Liver (tissue), 9 donors: ENCODE measurements around the gene KCNIP1. TPM values are rescaled to one million over a fixed set of nuclear protein-coding genes. Genes with fewer than 3 reads are reported as not detected.

ENCODE experiments used
- DNase-seq: peaks from one replicate; pipeline ENCODE4 v3.0.0-alpha.2; 2017; ENCODE audit warnings: low spot score
- H3K27ac ChIP-seq, 2 donors: one replicate each; pipeline ENCODE4 v1.7.0; 2013; ENCODE audit warnings: inconsistent platforms in 2 of 2, low read length in 2 of 2, control low read depth in 1 of 2, low read depth in 1 of 2, mild to moderate bottlenecking in 1 of 2
- H3K27me3 ChIP-seq, 4 donors: one replicate each; pipeline versions ENCODE4 v1.6.1 to v1.7.0; 2013; ENCODE audit warnings: low read length in 3 of 4, inconsistent platforms in 1 of 4, mild to moderate bottlenecking in 1 of 4, moderate library complexity in 1 of 4; ENCODE audit not compliant: control insufficient read depth in 4 of 4, insufficient read depth in 4 of 4
- H3K36me3 ChIP-seq, 4 donors: one replicate each; pipeline versions ENCODE4 v1.6.1 to v1.7.0; 2013; ENCODE audit warnings: low read length in 3 of 4, mild to moderate bottlenecking in 3 of 4, low read depth in 1 of 4, moderate library complexity in 1 of 4; ENCODE audit not compliant: control insufficient read depth in 4 of 4, insufficient read depth in 3 of 4
- H3K4me1 ChIP-seq, 4 donors: one replicate each; pipeline versions ENCODE4 v1.6.1 to v1.7.0; 2013; ENCODE audit warnings: low read length in 3 of 4, mild to moderate bottlenecking in 3 of 4, moderate library complexity in 1 of 4; ENCODE audit not compliant: control insufficient read depth in 4 of 4, insufficient read depth in 4 of 4
- H3K4me3 ChIP-seq, 3 donors: one replicate each; pipeline versions ENCODE4 v1.6.1 to v1.7.0; 2013; ENCODE audit warnings: low read length in 3 of 3, control low read depth in 1 of 3, low read depth in 1 of 3, mild to moderate bottlenecking in 1 of 3
- H3K9ac ChIP-seq, 2 donors: one replicate each; pipeline ENCODE4 v1.7.0; 2013; ENCODE audit warnings: low read length in 2 of 2, mild to moderate bottlenecking in 2 of 2, moderate library complexity in 2 of 2, control low read depth in 1 of 2, low read depth in 1 of 2
- H3K9me3 ChIP-seq, 4 donors: one replicate each; pipeline versions ENCODE4 v1.6.1 to v1.7.0; 2013; ENCODE audit warnings: low read length in 3 of 4; ENCODE audit not compliant: control insufficient read depth in 4 of 4
- ATF3 ChIP-seq: IDR thresholded peaks from 2 replicates; pipeline ENCODE4 v1.6.1; 2016; ENCODE audit warnings: antibody characterized with exemption
- CTCF ChIP-seq: fragments of 150-350 bp; IDR thresholded peaks from 2 replicates; pipeline ENCODE4 v1.5.1; 2017; ENCODE audit warnings: improper control_type of control experiment, low read depth, low read length; ENCODE audit not compliant: missing input control
- FOXA1 ChIP-seq: IDR thresholded peaks from 2 replicates; pipeline ENCODE4 v1.6.1; 2016; ENCODE audit warnings: antibody characterized with exemption
- FOXA2 ChIP-seq: IDR thresholded peaks from 2 replicates; pipeline ENCODE4 v1.6.1; 2016; ENCODE audit warnings: antibody characterized with exemption
- GABPA ChIP-seq, 2 donors: IDR thresholded peaks in 1 of 2; conservative IDR thresholded peaks in 1 of 2; 2 replicates each; pipeline ENCODE4 v1.6.1; 2016; ENCODE audit warnings: antibody characterized with exemption in 2 of 2, mild to moderate bottlenecking in 1 of 2, moderate library complexity in 1 of 2
- HNF4A ChIP-seq, 2 donors: conservative IDR thresholded peaks; 2 replicates each; pipeline ENCODE4 v1.6.1; 2016; ENCODE audit warnings: antibody characterized with exemption in 2 of 2, mild to moderate bottlenecking in 2 of 2
- HNF4G ChIP-seq: IDR thresholded peaks from 2 replicates; pipeline ENCODE4 v1.6.1; 2016; ENCODE audit warnings: antibody characterized with exemption
- JUND ChIP-seq, 2 donors: IDR thresholded peaks; 2 replicates each; pipeline ENCODE4 v1.6.1; 2016; ENCODE audit warnings: antibody characterized with exemption in 2 of 2
- MAX ChIP-seq: IDR thresholded peaks from 2 replicates; pipeline ENCODE4 v1.6.1; 2016; ENCODE audit warnings: antibody characterized with exemption
- NR2F2 ChIP-seq: IDR thresholded peaks from 2 replicates; pipeline ENCODE4 v1.6.1; 2016; ENCODE audit warnings: antibody characterized with exemption
- RAD21 ChIP-seq, 2 donors: IDR thresholded peaks; 2 replicates each; pipeline ENCODE4 v1.6.1; 2016; ENCODE audit warnings: antibody characterized with exemption in 2 of 2, mild to moderate bottlenecking in 2 of 2
- REST ChIP-seq: IDR thresholded peaks from 2 replicates; pipeline ENCODE4 v1.6.1; 2016; ENCODE audit warnings: antibody characterized with exemption, mild to moderate bottlenecking
- RXRA ChIP-seq, 2 donors: IDR thresholded peaks; 2 replicates each; pipeline ENCODE4 v1.6.1; 2017 to 2018; ENCODE audit warnings: antibody characterized with exemption in 2 of 2, mild to moderate bottlenecking in 1 of 2
- SP1 ChIP-seq: IDR thresholded peaks from 2 replicates; pipeline ENCODE4 v1.6.1; 2018; ENCODE audit warnings: antibody characterized with exemption, mild to moderate bottlenecking
- TAF1 ChIP-seq: conservative IDR thresholded peaks from 2 replicates; pipeline ENCODE4 v1.6.1; 2016; ENCODE audit warnings: antibody characterized with exemption, mild to moderate bottlenecking
- YY1 ChIP-seq: IDR thresholded peaks from 2 replicates; pipeline ENCODE4 v1.6.1; 2016; ENCODE audit warnings: antibody characterized with exemption, mild to moderate bottlenecking
- ZBTB33 ChIP-seq: IDR thresholded peaks from 2 replicates; pipeline ENCODE4 v1.6.1; 2016; ENCODE audit warnings: antibody characterized with exemption
- WGBS: extraction: QIAGEN DNeasy Blood & Tissue Kit; methylation state at CpG from one replicate; pipeline ENCODE4 v1.1.7; 2013; 5-methylcytosine and 5-hydroxymethylcytosine counted together
- polyA plus RNA-seq, 2 donors: library from polyadenylated mRNA; stranded (reverse) in 1 of 2; unstranded in 1 of 2; fragments of 200-250 nt in 1 of 2; fragments of >200 nt in 1 of 2; fragmentation: Nextera tagmentation in 1 of 2; extraction: Ambion mirVana in 1 of 2; gene quantifications; one replicate each; pipeline versions ENCODE4 v1.2.1 to v1.2.3, GENCODE V29; 2013 to 2015
- total RNA-seq, 2 donors: library from RNA; depleted of rRNA; stranded (reverse); fragments of >200 nt; gene quantifications; one replicate each; pipeline ENCODE4 v1.2.3, GENCODE V29; 2014
- donor health status: healthy.
- donor health status: healthy.
- donor health status: healthy.
- donor health status: healthy.
- donor health status: healthy.

KCNIP1 gene
- total and polyA plus RNA-seq, 4 donors = 0.08 to 0.23 TPM; not detected in 2

- H3K36me3 ChIP-seq = no peaks in the 10 kb centered on the region
- TF ChIP-seq RAD21 (IDR thresholded peaks at IDR 0.05) (no peak), ATF3 (no peak), NR2F2 (no peak), JUND (IDR thresholded peaks at IDR 0.05) (no peak), RXRA (IDR thresholded peaks at IDR 0.05) (no peak), GABPA (IDR thresholded peaks at IDR 0.05 in 1 of 2, conservative IDR thresholded peaks at IDR 0.05 in 1 of 2) (no peak), REST (no peak), YY1 (no peak), TAF1 (no peak), HNF4A (conservative IDR thresholded peaks at IDR 0.05) (no peak), FOXA1 (no peak), HNF4G (no peak), ZBTB33 (no peak), FOXA2 (no peak), SP1 (no peak), MAX (no peak), CTCF (no peak)
- no peak overlapping the region for H3K9ac ChIP-seq
- WGBS = 43% methylated on average over 2 of the region's 2 CpGs
- H3K4me1 ChIP-seq = no peaks in the 10 kb centered on the region
- no peak overlapping the region for H3K27ac ChIP-seq
- H3K27me3 ChIP-seq = peaks cover 0 to 8% (median 0%) of the 10 kb centered on the region in 4 donors
- H3K4me3 ChIP-seq = no peak overlapping the region
- DNase-seq = no peak
- H3K9me3 ChIP-seq = no peaks in the 10 kb centered on the region
These were observed 84.0 kb downstream of the KCNIP1 start for GRCh38 chr5:170587808-170588207.

- H3K9ac ChIP-seq = no peak overlapping the region
- TF ChIP-seq REST (no peak), ATF3 (no peak), FOXA2 (no peak), SP1 (no peak), RAD21 (IDR thresholded peaks at IDR 0.05) (no peak)
- H3K4me3 ChIP-seq = no peak overlapping the region
- WGBS = 84% methylated on average over 6 of the region's 6 CpGs
- no peaks in the 10 kb centered on the region for H3K27me3 ChIP-seq
- no peaks in the 10 kb centered on the region for H3K4me1 ChIP-seq
- H3K9me3 ChIP-seq = no peaks in the 10 kb centered on the region
- H3K27ac ChIP-seq = no peak overlapping the region
- no peak for DNase-seq
- H3K36me3 ChIP-seq = no peaks in the 10 kb centered on the region
These were observed 85.8 kb downstream of the KCNIP1 start for GRCh38 chr5:170589643-170590042.
